Neural cell (in vitro differentiated cells): Measurements from ENCODE around the gene DSTN. TPM values are rescaled to one million over a fixed set of nuclear protein-coding genes. Genes with fewer than 3 reads are reported as not detected.
A peak's percentile ranks its signal among the peaks of the same experiment; 100 is the strongest.

ENCODE experiments used
- H2AFZ ChIP-seq: fragments of 200-600, 300-800 bp; sonication (generic), shearing (Covaris generic); 2 replicates; pipeline ENCODE4 v1.6.0; 2014; ENCODE audit warnings: low read depth, mild to moderate bottlenecking, antibody characterized with exemption, low read length, moderate library complexity
- H3F3A ChIP-seq: fragments of 200-600 bp; shearing (Covaris generic); 2 replicates; pipeline ENCODE4 v1.6.1; 2016; ENCODE audit warnings: mild to moderate bottlenecking, moderate library complexity, mixed read lengths, antibody characterized with exemption, low read length; ENCODE audit not compliant: insufficient read depth, poor library complexity, severe bottlenecking
- H3K27ac ChIP-seq: fragments of 200-600, 300-800 bp; sonication (generic), shearing (Covaris generic); 2 replicates; pipeline ENCODE4 v1.5.1; 2014; ENCODE audit warnings: mild to moderate bottlenecking, low read length, moderate library complexity
- H3K27me3 ChIP-seq: fragments of 300-800, 200-600 bp; sonication (generic), shearing (Covaris generic); 2 replicates; pipeline ENCODE4 v1.6.0; 2014; ENCODE audit warnings: mild to moderate bottlenecking, low read depth, low read length, moderate library complexity; ENCODE audit not compliant: insufficient read depth
- H3K36me3 ChIP-seq: fragments of 300-800, 200-600 bp; sonication (generic), shearing (Covaris generic); 2 replicates; pipeline ENCODE4 v1.5.1; 2014; ENCODE audit warnings: mild to moderate bottlenecking, antibody characterized with exemption, low read length, moderate library complexity; ENCODE audit not compliant: insufficient read depth
- H3K4me2 ChIP-seq: fragments of 300-800, 200-600 bp; sonication (generic), shearing (Covaris generic); 2 replicates; pipeline ENCODE4 v1.6.0; 2014; ENCODE audit warnings: mild to moderate bottlenecking, low read length
- H3K4me3 ChIP-seq: fragments of 300-800, 200-600 bp; sonication (generic), shearing (Covaris generic); 2 replicates; pipeline ENCODE4 v1.5.1; 2014; ENCODE audit warnings: mild to moderate bottlenecking, low read length, moderate library complexity
- H3K79me2 ChIP-seq: fragments of 200-600 bp; shearing (Covaris generic); replicated peaks from 2 replicates; pipeline ENCODE4 v1.6.0; 2014; ENCODE audit warnings: mild to moderate bottlenecking, low read length, moderate library complexity; ENCODE audit not compliant: insufficient read depth
- H3K9ac ChIP-seq: fragments of 300-800, 200-600 bp; sonication (generic), shearing (Covaris generic); 2 replicates; pipeline ENCODE4 v1.6.1; 2016; ENCODE audit warnings: mild to moderate bottlenecking, low read length, mixed read lengths
- H3K9me2 ChIP-seq: fragments of 200-600 bp; shearing (Covaris generic); 2 replicates; pipeline ENCODE4 v1.6.1; 2016; ENCODE audit warnings: mild to moderate bottlenecking, low read length, mixed read lengths; ENCODE audit not compliant: insufficient read depth
- H3K9me3 ChIP-seq: fragments of 200-600, 300-800 bp; sonication (generic), shearing (Covaris generic); 2 replicates; pipeline ENCODE4 v1.6.1; 2016; ENCODE audit warnings: mild to moderate bottlenecking, mixed run types, low read length, moderate library complexity, mixed read lengths
- H4K20me1 ChIP-seq: fragments of 200-600 bp; shearing (Covaris generic); 2 replicates; pipeline ENCODE4 v1.6.1; 2016; ENCODE audit warnings: mild to moderate bottlenecking, mixed run types; ENCODE audit not compliant: insufficient read depth
- CTCF ChIP-seq: fragments of 450-650 bp; IDR thresholded peaks from 2 replicates; pipeline ENCODE4 v1.5.1; 2014; ENCODE audit warnings: antibody characterized with exemption, mild to moderate bottlenecking, moderate library complexity; ENCODE audit not compliant: poor library complexity, severe bottlenecking
- EP300 ChIP-seq: fragments of 450-650 bp; conservative IDR thresholded peaks from 2 replicates; pipeline ENCODE4 v1.6.1; 2014; ENCODE audit warnings: antibody characterized with exemption, mild to moderate bottlenecking, moderate library complexity; ENCODE audit not compliant: poor library complexity, severe bottlenecking
- EZH2 ChIP-seq: fragments of 200-600, 300-800 bp; shearing (Covaris generic), sonication (generic); IDR thresholded peaks from 2 replicates; pipeline ENCODE4 v1.6.1; 2014; ENCODE audit warnings: antibody characterized with exemption, low read length, borderline replicate concordance, mild to moderate bottlenecking; ENCODE audit not compliant: insufficient read depth, poor library complexity, severe bottlenecking
- MXI1 ChIP-seq: fragments of 450-650 bp; conservative IDR thresholded peaks from 2 replicates; pipeline ENCODE4 v1.6.1; 2014; ENCODE audit warnings: antibody characterized with exemption, mild to moderate bottlenecking; ENCODE audit not compliant: poor library complexity, severe bottlenecking
- POLR2AphosphoS5 ChIP-seq: IDR thresholded peaks from 2 replicates; pipeline ENCODE4 v1.6.1; 2012
- RAD21 ChIP-seq: fragments of 450-650 bp; conservative IDR thresholded peaks from 2 replicates; pipeline ENCODE4 v1.6.1; 2014; ENCODE audit warnings: antibody characterized with exemption, mild to moderate bottlenecking, moderate library complexity
- REST ChIP-seq: IDR thresholded peaks from 2 replicates; pipeline ENCODE4 v1.6.1; 2012; ENCODE audit warnings: borderline replicate concordance
- SMC3 ChIP-seq: fragments of 450-650 bp; conservative IDR thresholded peaks from 2 replicates; pipeline ENCODE4 v1.6.1; 2014; ENCODE audit warnings: antibody characterized with exemption, mild to moderate bottlenecking, moderate library complexity; ENCODE audit not compliant: poor library complexity
- TAF1 ChIP-seq: IDR thresholded peaks from 2 replicates; pipeline ENCODE4 v1.6.1; 2012; ENCODE audit warnings: low read depth
- polyA plus RNA-seq: library from polyadenylated mRNA; depleted of rRNA; stranded (reverse); fragments of >200 nt; gene quantifications from 2 replicates; pipeline ENCODE4 v1.2.3, GENCODE V29; 2014

DSTN gene
- polyA plus RNA-seq, 1 donor from 2014 or later: 276 TPM

- Histone ChIP-seq H3K79me2 (peaks cover 51% of the 10 kb centered on the region), H3K9me3 (no peaks in the 10 kb centered on the region), H3K4me3 (no peak overlapping the region), H3K36me3 (no peaks in the 10 kb centered on the region), H3K27ac (peak overlapping the region; percentile 1), H4K20me1 (peaks cover 8% of the 10 kb centered on the region), H2AFZ (no peak overlapping the region), H3K9ac (no peak overlapping the region), H3K9me2 (no peaks in the 10 kb centered on the region), H3F3A (no peaks in the 10 kb centered on the region), H3K4me2 (no peak overlapping the region), H3K27me3 (no peaks in the 10 kb centered on the region)
- TF ChIP-seq EP300 (no peak), EZH2 (no peak), SMC3 (no peak), RAD21 (no peak), POLR2AphosphoS5 (no peak), REST (no peak), TAF1 (no peak), MXI1 (no peak), CTCF (no peak)
Observed at GRCh38 chr20:17587824-17588223, 17.9 kb downstream of the DSTN start.

GRCh38 chr20:17589161-17589834, 19.4 kb downstream of the DSTN start:
- Histone ChIP-seq H3K4me3 (no peak overlapping the region), H3K36me3 (no peaks in the 10 kb centered on the region), H3K9me2 (no peaks in the 10 kb centered on the region), H3F3A (no peaks in the 10 kb centered on the region), H3K9me3 (no peaks in the 10 kb centered on the region), H3K79me2 (peaks cover 42% of the 10 kb centered on the region), H3K4me2 (no peak overlapping the region), H3K9ac (no peak overlapping the region), H2AFZ (no peak overlapping the region), H4K20me1 (peaks cover 8% of the 10 kb centered on the region), H3K27me3 (no peaks in the 10 kb centered on the region), H3K27ac (no peak overlapping the region)
- no peak for TF ChIP-seq EZH2
